HUES48 (cell line): Measurements from ENCODE around the gene NDUFA12.

Experiments
- H3K27ac ChIP-seq: one replicate; pipeline ENCODE4 v1.7.0; 2013; ENCODE audit warnings: low read depth, low read length, inconsistent platforms
- H3K27me3 ChIP-seq: 2 replicates; pipeline ENCODE4 v1.6.1; 2013; ENCODE audit warnings: mild to moderate bottlenecking, low read length; ENCODE audit not compliant: control insufficient read depth, insufficient read depth
- H3K36me3 ChIP-seq: 2 replicates; pipeline ENCODE4 v1.6.1; 2013; ENCODE audit warnings: low read length; ENCODE audit not compliant: control insufficient read depth, insufficient read depth
- H3K4me1 ChIP-seq: 2 replicates; pipeline ENCODE4 v1.6.1; 2013; ENCODE audit warnings: mild to moderate bottlenecking, low read length; ENCODE audit not compliant: control insufficient read depth, insufficient read depth
- H3K4me3 ChIP-seq: 2 replicates; pipeline ENCODE4 v1.5.1; 2013; ENCODE audit warnings: mild to moderate bottlenecking, low read depth, low read length
- H3K9ac ChIP-seq: 2 replicates; pipeline ENCODE4 v1.6.1; 2013; ENCODE audit warnings: mild to moderate bottlenecking, low read depth, low read length, moderate library complexity
- H3K9me3 ChIP-seq: 2 replicates; pipeline ENCODE4 v1.6.1; 2013; ENCODE audit warnings: low read length; ENCODE audit not compliant: control insufficient read depth, insufficient read depth

NDUFA12 gene

DNA sequence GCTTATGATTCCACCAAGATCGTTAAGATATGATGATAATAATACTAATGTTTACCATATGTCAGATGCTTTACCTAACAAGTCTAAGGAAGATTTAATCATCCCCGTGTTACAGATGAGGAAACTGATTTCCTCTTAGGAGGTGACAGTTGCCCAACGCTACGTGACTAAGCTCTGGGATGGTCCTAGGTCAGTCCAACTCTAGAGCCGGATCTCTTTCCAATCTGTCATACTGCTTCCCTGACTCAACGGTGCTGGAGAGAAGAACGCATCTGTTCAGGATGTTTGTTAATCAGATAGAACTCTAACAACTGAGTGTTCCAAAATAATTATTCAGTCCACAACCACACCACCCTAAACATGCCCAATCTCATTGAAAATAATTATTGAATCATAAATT is 39.8 kb downstream of the NDUFA12 start:
- no peak overlapping the region for H3K4me3 ChIP-seq
- no peak overlapping the region for H3K9ac ChIP-seq

GRCh38 chr12:94962670-94963069 is 40.8 kb downstream of the NDUFA12 start:
- Histone ChIP-seq H3K4me1 (no peaks in the 10 kb centered on the region), H3K4me3 (no peak overlapping the region), H3K36me3 (no peaks in the 10 kb centered on the region), H3K27ac (no peak overlapping the region), H3K9me3 (no peaks in the 10 kb centered on the region), H3K9ac (no peak overlapping the region), H3K27me3 (no peaks in the 10 kb centered on the region)

More for the DNA sequence above, 39.8 kb downstream of the NDUFA12 start:
- Histone ChIP-seq H3K27ac (no peak overlapping the region), H3K36me3 (no peaks in the 10 kb centered on the region), H3K9me3 (no peaks in the 10 kb centered on the region), H3K27me3 (no peaks in the 10 kb centered on the region), H3K4me1 (no peaks in the 10 kb centered on the region)

- Histone ChIP-seq H3K4me1 (no peaks in the 10 kb centered on the region), H3K27ac (no peak overlapping the region), H3K36me3 (no peaks in the 10 kb centered on the region), H3K9ac (no peak overlapping the region), H3K4me3 (no peak overlapping the region), H3K27me3 (no peaks in the 10 kb centered on the region), H3K9me3 (no peaks in the 10 kb centered on the region)
Measured at GRCh38 chr12:94961911-94962310, 41.6 kb downstream of the NDUFA12 start.

DNA sequence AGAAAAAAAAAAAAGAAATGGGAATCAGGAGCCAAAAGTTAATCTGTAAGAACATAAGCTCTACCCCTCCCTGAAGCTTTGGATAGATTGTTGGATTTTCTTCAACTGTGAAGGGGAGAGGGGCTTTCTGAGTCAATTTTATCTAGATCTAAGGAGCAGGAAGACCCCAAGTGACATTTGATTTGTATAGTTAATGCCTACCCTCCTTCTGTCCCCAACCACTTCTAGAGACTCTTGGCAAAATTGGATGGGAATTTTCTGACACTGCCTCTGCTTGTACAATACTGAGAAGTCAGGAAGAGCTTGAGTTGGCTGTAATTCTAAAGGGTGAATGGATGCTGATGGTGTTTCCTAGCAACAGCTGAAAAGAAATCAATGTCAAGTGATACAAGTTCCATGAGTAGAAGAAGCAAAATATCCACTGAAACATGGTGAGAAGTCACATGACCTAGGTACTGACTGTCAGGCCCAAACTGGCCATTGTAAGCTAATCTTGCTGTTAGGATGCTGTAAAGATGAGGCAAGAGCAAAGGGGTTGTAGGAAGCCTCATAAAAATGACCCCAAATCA is 42.2 kb downstream of the NDUFA12 start:
- H3K9ac ChIP-seq = no peak overlapping the region
- H3K4me3 ChIP-seq = no peak overlapping the region
- H3K36me3 ChIP-seq = no peaks in the 10 kb centered on the region
- H3K27me3 ChIP-seq = no peaks in the 10 kb centered on the region
- no peaks in the 10 kb centered on the region for H3K9me3 ChIP-seq
- H3K4me1 ChIP-seq = no peaks in the 10 kb centered on the region
- no peak overlapping the region for H3K27ac ChIP-seq

DNA sequence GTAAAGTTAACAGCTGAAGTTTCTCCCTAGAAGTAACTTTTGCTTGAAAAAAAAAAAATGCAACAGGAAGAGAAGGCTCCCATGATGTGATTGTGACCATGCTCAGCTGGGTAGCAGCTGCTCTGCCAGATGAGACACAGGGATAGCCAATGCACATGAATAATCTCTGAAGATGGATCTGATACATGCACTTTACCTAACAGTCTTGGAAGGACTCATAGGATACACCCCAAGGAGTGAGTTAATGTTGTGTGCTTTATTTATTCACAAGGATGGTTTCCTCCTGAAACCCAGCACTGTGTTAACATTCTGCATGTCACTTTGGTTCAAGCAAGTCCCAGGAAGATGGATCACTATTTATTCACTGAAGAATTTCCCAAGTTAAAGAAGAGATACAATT is 46.5 kb downstream of the NDUFA12 start:
- H3K27me3 ChIP-seq = no peaks in the 10 kb centered on the region
- H3K4me3 ChIP-seq = no peak overlapping the region
- no peak overlapping the region for H3K9ac ChIP-seq
- H3K36me3 ChIP-seq = no peaks in the 10 kb centered on the region
- H3K4me1 ChIP-seq = no peaks in the 10 kb centered on the region
- H3K9me3 ChIP-seq = no peaks in the 10 kb centered on the region
- no peak overlapping the region for H3K27ac ChIP-seq

GRCh38 chr12:94954948-94955592 is 48.4 kb downstream of the NDUFA12 start:
- H3K36me3 ChIP-seq = no peaks in the 10 kb centered on the region
- H3K27me3 ChIP-seq = no peaks in the 10 kb centered on the region
- H3K9me3 ChIP-seq = no peaks in the 10 kb centered on the region
- H3K4me1 ChIP-seq = no peaks in the 10 kb centered on the region
- H3K9ac ChIP-seq = no peak overlapping the region
- no peak overlapping the region for H3K4me3 ChIP-seq
- no peak overlapping the region for H3K27ac ChIP-seq

DNA sequence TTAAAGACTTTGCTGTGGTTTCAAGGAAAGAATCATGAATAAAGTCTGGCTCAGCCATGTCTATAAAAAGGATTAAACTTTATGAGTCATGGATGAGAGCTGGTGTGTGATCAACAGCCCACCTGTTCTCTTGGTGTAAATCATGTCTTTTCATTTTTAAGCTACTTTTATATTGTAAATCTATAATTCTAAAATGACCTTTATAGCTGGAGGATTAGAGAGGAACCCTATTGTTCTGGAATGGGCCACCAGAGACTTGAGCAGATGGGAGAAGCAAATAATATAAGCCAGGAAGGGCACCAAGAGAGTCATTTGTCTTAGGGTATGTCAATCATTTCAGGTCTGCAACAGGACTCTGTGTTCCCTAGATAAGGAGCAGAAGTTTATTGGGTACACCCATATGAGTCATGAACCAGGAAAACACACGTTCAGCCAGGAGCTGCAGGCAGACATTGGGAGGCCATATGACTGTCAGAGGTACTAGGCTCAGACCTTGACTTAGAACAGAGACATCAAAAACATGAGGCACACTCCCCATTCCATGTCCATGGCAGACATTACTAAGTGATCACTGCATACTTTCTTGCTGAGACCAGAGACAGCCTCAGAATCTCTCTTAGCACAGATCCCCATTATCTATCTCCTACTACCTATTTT is 49.3 kb downstream of the NDUFA12 start:
- H3K9me3 ChIP-seq = no peaks in the 10 kb centered on the region
- no peaks in the 10 kb centered on the region for H3K36me3 ChIP-seq

GRCh38 chr12:94952325-94952724 is 51.2 kb downstream of the NDUFA12 start:
- no peak overlapping the region for H3K9ac ChIP-seq
- H3K27me3 ChIP-seq = no peaks in the 10 kb centered on the region

More for the DNA sequence above, 49.3 kb downstream of the NDUFA12 start:
- Histone ChIP-seq H3K27ac (no peak overlapping the region), H3K4me1 (no peaks in the 10 kb centered on the region), H3K9ac (no peak overlapping the region), H3K4me3 (no peak overlapping the region), H3K27me3 (no peaks in the 10 kb centered on the region)

DNA sequence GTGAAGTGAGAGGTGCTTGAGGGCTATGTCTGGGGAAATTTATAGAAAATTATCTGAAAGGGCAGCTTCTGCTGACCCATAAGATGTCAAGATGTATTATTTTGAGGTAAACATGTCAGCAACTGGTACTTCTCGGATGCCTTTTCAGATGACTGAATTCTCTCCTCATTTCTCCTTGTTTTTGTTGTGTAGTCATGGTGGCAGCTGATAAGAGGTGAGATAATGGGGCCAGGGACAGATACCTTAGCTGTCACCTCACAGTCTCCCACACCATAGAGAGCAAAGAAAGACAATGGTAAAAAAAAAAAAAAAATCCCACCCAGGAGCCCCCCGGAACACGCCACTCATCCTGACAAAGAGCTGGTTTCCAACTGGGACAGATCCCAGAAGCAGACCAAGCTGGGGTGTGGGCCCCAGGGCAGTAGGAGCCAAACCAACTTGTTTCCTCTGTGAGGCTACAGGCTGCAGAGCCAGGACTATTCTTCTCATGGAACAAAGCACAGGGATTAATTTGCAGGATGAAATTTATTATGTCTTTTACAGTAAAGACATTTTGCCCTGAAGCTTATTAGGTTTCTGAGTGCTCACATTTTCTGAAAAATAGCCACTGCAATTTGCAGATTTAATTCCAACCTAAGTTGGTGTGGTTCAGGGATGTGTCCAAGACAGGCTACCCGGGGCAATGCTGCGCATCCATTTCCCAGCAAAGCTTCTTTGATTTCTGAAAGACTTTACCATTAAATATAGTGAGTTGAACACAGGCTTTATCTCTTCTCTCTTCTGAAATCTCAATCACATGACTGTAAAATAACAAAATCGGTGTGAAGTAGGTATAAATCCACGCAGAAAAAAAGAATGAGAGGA is 52.2 kb downstream of the NDUFA12 start:
- Histone ChIP-seq H3K27me3 (no peaks in the 10 kb centered on the region), H3K4me1 (no peaks in the 10 kb centered on the region), H3K9me3 (no peaks in the 10 kb centered on the region), H3K4me3 (no peak overlapping the region), H3K27ac (no peak overlapping the region), H3K36me3 (no peaks in the 10 kb centered on the region), H3K9ac (no peak overlapping the region)

More at GRCh38 chr12:94952325-94952724, 51.2 kb downstream of the NDUFA12 start:
- Histone ChIP-seq H3K9me3 (no peaks in the 10 kb centered on the region), H3K4me3 (no peak overlapping the region), H3K36me3 (no peaks in the 10 kb centered on the region), H3K27ac (no peak overlapping the region), H3K4me1 (no peaks in the 10 kb centered on the region)

DNA sequence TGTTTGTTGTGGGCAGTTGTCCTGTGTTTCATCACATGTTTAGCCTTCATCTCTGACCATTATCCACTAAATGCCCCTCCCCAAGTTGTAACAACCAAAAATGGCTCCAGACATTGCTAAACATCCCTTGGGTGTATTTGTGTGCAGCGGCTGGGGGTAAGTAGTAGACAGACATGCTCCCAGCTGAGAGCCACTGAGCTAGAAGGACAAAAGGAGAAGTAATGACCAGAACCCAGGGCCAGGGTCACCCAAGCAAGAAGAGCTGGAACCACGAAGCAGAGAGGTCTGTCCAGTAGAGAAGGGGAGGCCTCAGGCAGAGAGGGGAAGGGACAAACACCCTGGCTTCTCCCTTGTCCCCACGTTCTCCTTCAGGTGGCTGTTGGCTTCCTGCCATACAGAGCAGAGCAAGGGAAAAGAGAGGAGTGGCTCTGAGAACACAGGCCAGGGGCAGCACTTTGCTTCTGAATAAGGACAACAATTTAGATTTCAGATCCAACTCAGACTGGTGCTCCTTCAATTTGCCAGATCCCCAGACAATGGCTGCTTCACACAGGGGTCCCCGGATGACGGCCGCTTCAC is 55.2 kb downstream of the NDUFA12 start:
- H3K27me3 ChIP-seq = no peaks in the 10 kb centered on the region
- H3K9ac ChIP-seq = no peak overlapping the region
- no peak overlapping the region for H3K27ac ChIP-seq
- H3K4me3 ChIP-seq = no peak overlapping the region
- H3K9me3 ChIP-seq = no peaks in the 10 kb centered on the region
- H3K4me1 ChIP-seq = no peaks in the 10 kb centered on the region
- no peaks in the 10 kb centered on the region for H3K36me3 ChIP-seq
